Liver (tissue), 3 donors: ENCODE measurements around the gene PGLYRP2.

Experiments
- GABPA ChIP-seq, 2 donors: IDR thresholded peaks in 1 of 2; conservative IDR thresholded peaks in 1 of 2; 2 replicates each; pipeline ENCODE4 v1.6.1; 2016; ENCODE audit warnings: antibody characterized with exemption in 2 of 2, mild to moderate bottlenecking in 1 of 2, moderate library complexity in 1 of 2
- TF ChIP-seq, protein P1 (sequence below): fragments of 150-350 bp; IDR thresholded peaks from 2 replicates; pipeline ENCODE4 v1.5.1; 2017; ENCODE audit warnings: improper control_type of control experiment, low read depth, low read length; ENCODE audit not compliant: missing input control
- TF ChIP-seq, protein P2 (sequence below): IDR thresholded peaks from 2 replicates; pipeline ENCODE4 v1.6.1; 2016; ENCODE audit warnings: antibody characterized with exemption
- donor health status: healthy.
- donor health status: healthy.

DNA sequence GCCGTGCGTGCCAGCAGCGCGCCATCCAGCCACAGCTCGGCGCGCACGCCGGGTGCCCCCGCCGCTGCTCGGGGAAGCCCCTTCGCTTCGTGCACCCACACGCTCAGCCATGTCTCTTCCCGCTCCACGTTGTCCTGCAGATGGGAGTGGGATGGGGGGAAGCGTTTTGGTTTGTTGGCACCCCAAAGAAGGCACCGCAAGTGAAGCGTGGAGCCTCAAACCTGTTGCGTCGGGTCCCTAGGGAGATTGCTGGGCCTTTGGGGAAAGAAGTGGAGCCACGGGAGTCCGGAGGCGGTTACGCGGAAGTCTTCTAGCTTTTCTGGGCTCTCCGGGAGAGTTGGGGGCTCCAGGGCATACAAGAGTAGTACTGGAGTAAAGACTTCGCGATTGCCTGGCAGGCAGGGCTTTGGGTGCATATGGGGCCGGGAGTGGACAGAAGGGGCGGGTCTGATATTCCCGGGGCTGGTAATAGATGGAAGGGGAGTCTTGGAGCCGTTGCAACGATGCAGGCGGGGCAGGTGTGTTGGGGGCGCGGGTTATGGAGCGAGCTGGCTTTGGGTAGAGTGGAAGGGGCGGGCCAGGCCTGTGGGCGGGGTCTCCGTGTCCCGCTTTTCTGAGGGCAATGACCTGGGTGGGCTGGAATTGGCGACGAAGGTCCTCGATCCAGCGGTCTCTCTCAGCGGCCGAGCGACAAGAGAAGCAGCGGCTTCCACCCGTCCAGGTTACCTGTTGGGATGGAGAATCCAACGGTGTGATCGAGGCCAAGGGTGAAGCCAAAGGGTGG is 21.4 kb downstream of the PGLYRP2 start:
- TF ChIP-seq, protein P1, sequence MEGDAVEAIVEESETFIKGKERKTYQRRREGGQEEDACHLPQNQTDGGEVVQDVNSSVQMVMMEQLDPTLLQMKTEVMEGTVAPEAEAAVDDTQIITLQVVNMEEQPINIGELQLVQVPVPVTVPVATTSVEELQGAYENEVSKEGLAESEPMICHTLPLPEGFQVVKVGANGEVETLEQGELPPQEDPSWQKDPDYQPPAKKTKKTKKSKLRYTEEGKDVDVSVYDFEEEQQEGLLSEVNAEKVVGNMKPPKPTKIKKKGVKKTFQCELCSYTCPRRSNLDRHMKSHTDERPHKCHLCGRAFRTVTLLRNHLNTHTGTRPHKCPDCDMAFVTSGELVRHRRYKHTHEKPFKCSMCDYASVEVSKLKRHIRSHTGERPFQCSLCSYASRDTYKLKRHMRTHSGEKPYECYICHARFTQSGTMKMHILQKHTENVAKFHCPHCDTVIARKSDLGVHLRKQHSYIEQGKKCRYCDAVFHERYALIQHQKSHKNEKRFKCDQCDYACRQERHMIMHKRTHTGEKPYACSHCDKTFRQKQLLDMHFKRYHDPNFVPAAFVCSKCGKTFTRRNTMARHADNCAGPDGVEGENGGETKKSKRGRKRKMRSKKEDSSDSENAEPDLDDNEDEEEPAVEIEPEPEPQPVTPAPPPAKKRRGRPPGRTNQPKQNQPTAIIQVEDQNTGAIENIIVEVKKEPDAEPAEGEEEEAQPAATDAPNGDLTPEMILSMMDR, result no peak
- TF ChIP-seq, protein P2, sequence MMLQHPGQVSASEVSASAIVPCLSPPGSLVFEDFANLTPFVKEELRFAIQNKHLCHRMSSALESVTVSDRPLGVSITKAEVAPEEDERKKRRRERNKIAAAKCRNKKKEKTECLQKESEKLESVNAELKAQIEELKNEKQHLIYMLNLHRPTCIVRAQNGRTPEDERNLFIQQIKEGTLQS, result no peak
- no peak for TF ChIP-seq GABPA (IDR thresholded peaks at IDR 0.05 in 1 of 2, conservative IDR thresholded peaks at IDR 0.05 in 1 of 2)
